H7 (cell line): ENCODE measurements around the gene CCDC27. TPM values are rescaled to one million over a fixed set of nuclear protein-coding genes. Genes with fewer than 3 reads are reported as not detected.

Source experiments
- DNase-seq: peaks from one replicate; pipeline ENCODE4 v3.0.0; 2012
- H3K27me3 ChIP-seq: 2 replicates; pipeline ENCODE4 v1.6.0; 2011; ENCODE audit warnings: mild to moderate bottlenecking, low read length; ENCODE audit not compliant: control insufficient read depth, insufficient read depth
- H3K36me3 ChIP-seq: replicated peaks from 2 replicates; pipeline ENCODE4 v1.5.1; 2011; ENCODE audit warnings: low read length; ENCODE audit not compliant: control insufficient read depth, insufficient read depth
- H3K4me3 ChIP-seq: 2 replicates; pipeline ENCODE4 v1.5.1; 2011; ENCODE audit warnings: low read depth, mild to moderate bottlenecking, control low read depth, low read length, moderate library complexity; ENCODE audit not compliant: insufficient read depth
- total RNA-seq: library from RNA; depleted of rRNA; stranded (reverse); fragments of >200 nt; shearing (Covaris generic); gene quantifications from 2 replicates; pipeline ENCODE4 v1.2.3, GENCODE V29; 2014

Gene CCDC27
- total RNA-seq, 1 experiment from 2014 or later: 0.07 TPM

GRCh38 chr1:3729594-3730542, 22.4 kb upstream of the CCDC27 start:
- H3K36me3 ChIP-seq: no peaks in the 10 kb centered on the region; the same call in 1 of the 2 replicates
- DNase-seq: no peak

GRCh38 chr1:3730543-3731247, 21.6 kb upstream of the CCDC27 start:
- DNase-seq: no peak
- no peaks in the 10 kb centered on the region; the same call in none of the 2 replicates for H3K36me3 ChIP-seq
- H3K27me3 ChIP-seq: no peaks in the 10 kb centered on the region; the same call in 1 of the 2 replicates
- H3K4me3 ChIP-seq: no peak overlapping the region

More at GRCh38 chr1:3729594-3730542, 22.4 kb upstream of the CCDC27 start:
- H3K4me3 ChIP-seq: no peak overlapping the region
- no peaks in the 10 kb centered on the region; the same call in 1 of the 2 replicates for H3K27me3 ChIP-seq

GRCh38 chr1:3731583-3732433, 20.4 kb upstream of the CCDC27 start:
- Histone ChIP-seq H3K27me3 (no peaks in the 10 kb centered on the region; the same call in 1 of the 2 replicates), H3K36me3 (no peaks in the 10 kb centered on the region; the same call in none of the 2 replicates), H3K4me3 (no peak overlapping the region)
- peak; percentile 75 for DNase-seq

- H3K36me3 ChIP-seq: no peaks in the 10 kb centered on the region; the same call in none of the 2 replicates
- H3K27me3 ChIP-seq: no peaks in the 10 kb centered on the region; the same call in 1 of the 2 replicates
- peak overlapping the region; percentile 33; the same call in 1 of the 2 replicates for H3K4me3 ChIP-seq
- DNase-seq: peak; percentile 93
Measured at GRCh38 chr1:3732434-3733093, 19.7 kb upstream of the CCDC27 start.

- Histone ChIP-seq H3K27me3 (no peaks in the 10 kb centered on the region; the same call in 1 of the 2 replicates), H3K4me3 (peak overlapping the region; percentile 33; the same call in 1 of the 2 replicates), H3K36me3 (peaks cover 4% of the 10 kb centered on the region)
- DNase-seq: no peak
Measured at GRCh38 chr1:3733094-3733882, 19.0 kb upstream of the CCDC27 start.

- peak; percentile 80 for DNase-seq
- Histone ChIP-seq H3K27me3 (no peaks in the 10 kb centered on the region; the same call in 1 of the 2 replicates), H3K36me3 (peaks cover 8% of the 10 kb centered on the region), H3K4me3 (no peak overlapping the region)
Measured at GRCh38 chr1:3733883-3734589, 18.2 kb upstream of the CCDC27 start.

GRCh38 chr1:3734602-3735001, 17.6 kb upstream of the CCDC27 start:
- no peak for DNase-seq
- H3K27me3 ChIP-seq: no peaks in the 10 kb centered on the region
- no peak overlapping the region for H3K4me3 ChIP-seq
- peaks cover 11% of the 10 kb centered on the region for H3K36me3 ChIP-seq

- no peaks in the 10 kb centered on the region for H3K27me3 ChIP-seq
- H3K36me3 ChIP-seq: peaks cover 14% of the 10 kb centered on the region
- no peak for DNase-seq
- no peak overlapping the region for H3K4me3 ChIP-seq
Measured at GRCh38 chr1:3735027-3735681, 17.1 kb upstream of the CCDC27 start.

GRCh38 chr1:3735688-3736087, 16.6 kb upstream of the CCDC27 start:
- Histone ChIP-seq H3K36me3 (peaks cover 15% of the 10 kb centered on the region), H3K27me3 (no peaks in the 10 kb centered on the region), H3K4me3 (no peak overlapping the region)
- DNase-seq: no peak

- DNase-seq: no peak
- Histone ChIP-seq H3K36me3 (peaks cover 17% of the 10 kb centered on the region), H3K27me3 (no peaks in the 10 kb centered on the region), H3K4me3 (no peak overlapping the region)
Measured at GRCh38 chr1:3736131-3736561, 16.1 kb upstream of the CCDC27 start.

GRCh38 chr1:3736708-3737107, 15.5 kb upstream of the CCDC27 start:
- Histone ChIP-seq H3K36me3 (peaks cover 18% of the 10 kb centered on the region), H3K27me3 (no peaks in the 10 kb centered on the region), H3K4me3 (no peak overlapping the region)
- no peak for DNase-seq

GRCh38 chr1:3738943-3739342, 13.3 kb upstream of the CCDC27 start:
- H3K4me3 ChIP-seq: no peak overlapping the region
- H3K36me3 ChIP-seq: peaks cover 32% of the 10 kb centered on the region
- no peaks in the 10 kb centered on the region for H3K27me3 ChIP-seq
- no peak for DNase-seq
